Stomach (tissue), 4 donors: ENCODE results near the gene MED12L.

Experiments
- CTCF ChIP-seq, 7 experiments: fragments of 450-650 bp in 4 of 7; fragments of 200-600 bp in 3 of 7; sonication (generic) in 3 of 7; IDR thresholded peaks; one replicate each; pipeline ENCODE4 v1.5.1; 2016 to 2019; ENCODE audit warnings: antibody characterized with exemption in 7 of 7, control low read depth in 2 of 7, mild to moderate bottlenecking in 1 of 7
- EP300 ChIP-seq: sonication (generic); formaldehyde crosslinking; IDR thresholded peaks from one replicate; pipeline ENCODE4 v1.6.1; 2017; ENCODE audit warnings: antibody characterized with exemption
- POLR2A ChIP-seq, 4 donors: fragments of 450-650 bp; IDR thresholded peaks; one replicate each; pipeline ENCODE4 v1.6.1; 2016; ENCODE audit warnings: antibody characterized with exemption in 4 of 4, control low read depth in 2 of 4, mild to moderate bottlenecking in 1 of 4, moderate library complexity in 1 of 4
- POLR2AphosphoS5 ChIP-seq, 3 donors: sonication (generic); formaldehyde crosslinking; IDR thresholded peaks; one replicate each; pipeline ENCODE4 v1.6.1; 2016; ENCODE audit warnings: antibody characterized with exemption in 3 of 3

DNA sequence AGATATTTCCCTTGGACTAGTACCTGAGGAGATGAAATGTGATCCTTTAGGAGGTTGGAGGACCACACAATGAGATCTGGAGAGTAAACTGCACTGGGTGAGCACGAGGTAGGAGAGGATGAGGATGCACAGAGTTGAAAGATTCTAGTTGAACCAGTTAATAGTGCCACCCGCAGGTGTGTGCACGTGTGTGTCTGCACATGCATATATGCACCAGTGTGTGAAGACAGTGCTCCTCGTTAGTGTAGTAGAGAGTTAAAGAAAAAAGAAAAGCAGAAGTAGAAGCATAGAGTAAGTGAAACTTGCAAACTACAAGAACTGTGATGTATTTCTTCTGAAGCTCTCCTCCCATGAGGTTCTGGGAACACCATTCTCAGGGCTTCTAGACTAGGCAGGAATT lies 8.4 kb downstream of the MED12L start:
- TF ChIP-seq POLR2AphosphoS5 (IDR thresholded peaks at IDR 0.05) = no peak
- no peak for TF ChIP-seq CTCF (IDR thresholded peaks at IDR 0.05)
- TF ChIP-seq EP300 = no peak
- TF ChIP-seq POLR2A (IDR thresholded peaks at IDR 0.05) = no peak
